Measurements from ENCODE around the gene TNP1. TPM values are rescaled to one million over a fixed set of nuclear protein-coding genes. Genes with fewer than 3 reads are reported as not detected.

The TNP1 gene
- total RNA-seq, 1 donor from 2014 or later: not detected

DNA sequence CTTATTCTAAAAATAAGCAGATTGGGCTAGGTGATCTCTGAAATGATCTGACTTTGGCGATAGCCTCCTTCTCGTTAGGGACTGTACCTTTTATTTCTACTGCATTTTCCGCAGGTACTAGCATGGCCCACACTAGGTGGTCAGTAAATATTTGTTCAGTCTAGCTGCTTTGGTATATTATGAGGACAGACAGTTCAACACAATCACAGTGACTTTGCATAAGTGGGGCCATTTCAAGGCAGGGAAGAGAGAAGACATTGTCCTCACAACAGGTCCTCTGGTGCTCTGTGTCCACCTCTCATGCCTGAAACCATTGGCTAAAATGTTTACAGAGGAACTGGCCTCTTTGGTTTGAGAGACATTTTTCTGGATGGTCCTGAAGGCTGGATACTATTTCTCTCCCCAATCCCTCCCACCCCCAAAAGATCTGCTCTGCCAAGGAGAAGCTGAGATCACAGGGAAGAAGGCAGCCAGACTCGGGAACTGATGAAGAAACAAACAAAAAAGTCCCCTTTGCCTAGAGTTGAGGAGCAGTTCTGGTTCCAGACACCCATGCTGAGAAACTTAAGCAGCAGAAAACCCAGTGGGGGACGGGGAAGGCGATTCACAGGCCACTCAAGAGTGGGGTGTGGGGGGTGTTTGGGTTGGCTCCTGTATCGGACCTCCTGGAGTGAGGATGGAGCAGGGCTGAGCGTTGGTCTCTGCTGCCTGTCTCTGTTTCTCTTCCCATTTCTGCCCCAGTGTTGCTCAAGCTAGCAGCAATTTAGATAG is 2.9 kb upstream of the TNP1 start:
- H3K27me3 Mint-ChIP-seq (ENCODE audit: unreplicated experiment): peaks cover 3% of the 10 kb centered on the region
- no peak overlapping the region for H3K4me3 Mint-ChIP-seq (ENCODE audit: unreplicated experiment)
- H3K27ac Mint-ChIP-seq (ENCODE audit: unreplicated experiment): no peak overlapping the region
- no peaks in the 10 kb centered on the region for H3K36me3 Mint-ChIP-seq (ENCODE audit: low read depth, unreplicated experiment)
- no peak for DNase-seq (ENCODE audit: low spot score)
- TF ChIP-seq CTCF (IDR thresholded peaks at IDR 0.05; ENCODE audit: unreplicated experiment): no peak
- no peaks in the 10 kb centered on the region for H3K4me1 Mint-ChIP-seq (ENCODE audit: unreplicated experiment)
- no peaks in the 10 kb centered on the region for H3K9me3 Mint-ChIP-seq (ENCODE audit: unreplicated experiment)

DNA sequence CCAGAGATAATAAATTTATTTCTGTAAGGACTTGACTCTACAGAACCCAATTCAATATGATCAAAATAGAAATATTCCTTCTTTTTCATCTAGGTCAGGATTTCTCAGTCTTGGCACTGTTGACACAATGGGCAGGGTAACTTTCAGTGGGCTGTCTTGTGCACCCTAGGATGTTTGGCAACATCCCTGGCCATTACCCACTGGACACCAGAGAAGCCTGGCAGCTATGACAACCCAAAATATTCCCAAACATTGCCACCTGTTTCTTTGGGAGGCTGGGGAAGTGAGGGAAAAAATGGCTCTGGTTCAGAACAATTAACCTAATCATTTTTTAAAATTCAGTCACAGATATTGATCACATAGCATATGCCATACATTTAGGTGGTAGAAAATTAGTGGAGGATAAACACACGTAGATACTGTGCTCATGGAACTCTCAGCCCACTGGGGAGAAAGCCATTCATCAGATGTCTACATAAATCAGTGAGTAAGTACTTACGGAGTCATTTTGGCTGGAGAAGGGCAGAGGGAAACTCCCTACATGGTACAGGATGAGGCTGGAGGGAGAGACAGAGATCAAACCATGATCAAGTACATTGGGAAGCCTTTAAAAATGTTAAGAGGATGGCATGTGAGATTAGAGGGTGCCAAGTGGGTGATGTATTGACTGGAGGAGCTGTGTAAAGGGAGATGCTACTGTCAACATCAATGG is 718 bp upstream of the TNP1 start:
- Mint-ChIP-seq H3K4me1 (ENCODE audit: unreplicated experiment) (no peaks in the 10 kb centered on the region), H3K4me3 (ENCODE audit: unreplicated experiment) (no peak overlapping the region), H3K36me3 (ENCODE audit: low read depth, unreplicated experiment) (no peaks in the 10 kb centered on the region), H3K27me3 (ENCODE audit: unreplicated experiment) (no peaks in the 10 kb centered on the region), H3K27ac (ENCODE audit: unreplicated experiment) (no peak overlapping the region), H3K9me3 (ENCODE audit: unreplicated experiment) (no peaks in the 10 kb centered on the region)
- no peak for DNase-seq (ENCODE audit: low spot score)
- no peak for TF ChIP-seq CTCF (IDR thresholded peaks at IDR 0.05; ENCODE audit: unreplicated experiment)

DNA sequence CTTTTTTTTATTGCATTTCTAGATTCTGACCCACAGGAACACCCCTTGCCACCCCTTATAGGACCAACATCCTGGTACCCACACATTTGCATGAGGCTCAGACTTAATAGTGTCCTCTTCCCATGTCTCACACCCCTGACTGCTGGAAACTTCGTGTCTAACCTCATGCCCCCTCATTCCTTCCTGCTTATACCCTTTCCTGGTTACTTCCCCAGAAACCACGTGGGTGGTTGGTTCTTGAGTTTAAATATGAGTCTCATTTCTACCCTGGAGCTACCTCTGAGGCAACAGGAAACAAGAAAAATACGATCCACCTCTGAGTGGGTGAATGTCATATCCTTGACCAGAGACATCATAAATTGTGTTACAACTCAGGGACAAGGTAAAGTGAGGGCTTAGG is 1.6 kb downstream of the TNP1 start:
- no peak for TF ChIP-seq CTCF (IDR thresholded peaks at IDR 0.05; ENCODE audit: unreplicated experiment)
- H3K4me1 Mint-ChIP-seq (ENCODE audit: unreplicated experiment): no peaks in the 10 kb centered on the region
- H3K36me3 Mint-ChIP-seq (ENCODE audit: low read depth, unreplicated experiment): no peaks in the 10 kb centered on the region
- no peak for DNase-seq (ENCODE audit: low spot score)
- H3K4me3 Mint-ChIP-seq (ENCODE audit: unreplicated experiment): no peak overlapping the region
- no peaks in the 10 kb centered on the region for H3K9me3 Mint-ChIP-seq (ENCODE audit: unreplicated experiment)
- H3K27me3 Mint-ChIP-seq (ENCODE audit: unreplicated experiment): no peaks in the 10 kb centered on the region
- H3K27ac Mint-ChIP-seq (ENCODE audit: unreplicated experiment): no peak overlapping the region

DNA sequence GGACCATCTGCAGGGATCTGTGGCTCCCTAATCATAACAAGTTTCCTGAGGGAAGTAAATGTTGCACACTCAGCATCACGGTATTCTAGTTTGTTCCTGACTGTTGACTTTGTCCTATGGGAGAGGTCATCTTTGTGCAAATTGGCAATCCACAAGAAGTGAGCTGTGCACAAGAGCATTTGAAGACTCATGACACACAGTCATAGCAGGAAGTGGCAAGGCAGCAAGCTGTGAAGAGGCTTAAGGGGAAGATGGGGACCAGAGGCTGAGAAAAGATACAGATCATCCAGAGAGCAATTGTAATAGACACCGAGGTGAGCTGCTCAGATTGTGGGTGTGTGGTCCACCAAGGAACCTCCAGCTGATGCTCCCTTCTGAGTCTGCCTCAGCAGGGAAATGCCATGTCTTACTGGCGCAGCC is 2.7 kb downstream of the TNP1 start:
- H3K27me3 Mint-ChIP-seq (ENCODE audit: unreplicated experiment): no peaks in the 10 kb centered on the region
- no peak for DNase-seq (ENCODE audit: low spot score)
- H3K36me3 Mint-ChIP-seq (ENCODE audit: low read depth, unreplicated experiment): no peaks in the 10 kb centered on the region
- no peaks in the 10 kb centered on the region for H3K9me3 Mint-ChIP-seq (ENCODE audit: unreplicated experiment)
- H3K27ac Mint-ChIP-seq (ENCODE audit: unreplicated experiment): no peak overlapping the region
- no peak overlapping the region for H3K4me3 Mint-ChIP-seq (ENCODE audit: unreplicated experiment)
- no peaks in the 10 kb centered on the region for H3K4me1 Mint-ChIP-seq (ENCODE audit: unreplicated experiment)
- TF ChIP-seq CTCF (IDR thresholded peaks at IDR 0.05; ENCODE audit: unreplicated experiment): no peak

Data from endothelial cell (in vitro differentiated cells).